ENCODE results near the gene TBC1D5. TPM values are rescaled to one million over a fixed set of nuclear protein-coding genes. Genes with fewer than 3 reads are reported as not detected.

Gene TBC1D5
- total and polyA plus RNA-seq, 5 donors from 2014 or later: 27.6 to 61.6 (median 36.4) TPM

GRCh38 chr3:17372362-17373210 is 369.8 kb downstream of the TBC1D5 start:
- Histone ChIP-seq H3K9me3 (ENCODE audit: control insufficient read depth in 2 of 2, low read length in 2 of 2) (no peaks in the 10 kb centered on the region), H3K4me1 (ENCODE audit: control insufficient read depth, insufficient read depth, low read length, poor library complexity, severe bottlenecking) (no peaks in the 10 kb centered on the region), H3K27me3 (ENCODE audit: control insufficient read depth, insufficient read depth, low read length) (no peaks in the 10 kb centered on the region), H3K27ac (ENCODE audit: insufficient read depth, low read length, poor library complexity, severe bottlenecking) (no peak overlapping the region), H3K4me3 (ENCODE audit: low read depth, low read length) (no peak overlapping the region), H3K36me3 (ENCODE audit: control insufficient read depth, insufficient read depth, low read length) (peaks cover 19% of the 10 kb centered on the region)
- Mint-ChIP-seq H3K27me3 (no peaks in the 10 kb centered on the region), H3K4me1 (no peaks in the 10 kb centered on the region), H3K27ac (no peak overlapping the region), H3K36me3 (peaks cover 35% of the 10 kb centered on the region), H3K4me3 (no peak overlapping the region), H3K9me3 (no peaks in the 10 kb centered on the region)
- no peak for DNase-seq
- no peak for ATAC-seq (ENCODE audit: low read depth in 2 of 2)

- Histone ChIP-seq H3K9me3 (ENCODE audit: control insufficient read depth in 2 of 2, low read length in 2 of 2) (no peaks in the 10 kb centered on the region), H3K4me1 (ENCODE audit: control insufficient read depth, insufficient read depth, low read length, poor library complexity, severe bottlenecking) (no peaks in the 10 kb centered on the region), H3K27me3 (ENCODE audit: control insufficient read depth, insufficient read depth, low read length) (no peaks in the 10 kb centered on the region), H3K4me3 (ENCODE audit: low read depth, low read length) (no peak overlapping the region), H3K27ac (ENCODE audit: insufficient read depth, low read length, poor library complexity, severe bottlenecking) (no peak overlapping the region), H3K36me3 (ENCODE audit: control insufficient read depth, insufficient read depth, low read length) (peaks cover 19% of the 10 kb centered on the region)
- DNase-seq (no peak), ATAC-seq (ENCODE audit: low read depth in 2 of 2) (no peak)
- H3K9me3 Mint-ChIP-seq: no peaks in the 10 kb centered on the region
- no peaks in the 10 kb centered on the region for H3K4me1 Mint-ChIP-seq
- no peak overlapping the region for H3K4me3 Mint-ChIP-seq
- H3K36me3 Mint-ChIP-seq: peaks cover 28% of the 10 kb centered on the region
- no peak overlapping the region for H3K27ac Mint-ChIP-seq
- H3K27me3 Mint-ChIP-seq: no peaks in the 10 kb centered on the region
These were observed 372.5 kb downstream of the TBC1D5 start for GRCh38 chr3:17369973-17370372.

DNA sequence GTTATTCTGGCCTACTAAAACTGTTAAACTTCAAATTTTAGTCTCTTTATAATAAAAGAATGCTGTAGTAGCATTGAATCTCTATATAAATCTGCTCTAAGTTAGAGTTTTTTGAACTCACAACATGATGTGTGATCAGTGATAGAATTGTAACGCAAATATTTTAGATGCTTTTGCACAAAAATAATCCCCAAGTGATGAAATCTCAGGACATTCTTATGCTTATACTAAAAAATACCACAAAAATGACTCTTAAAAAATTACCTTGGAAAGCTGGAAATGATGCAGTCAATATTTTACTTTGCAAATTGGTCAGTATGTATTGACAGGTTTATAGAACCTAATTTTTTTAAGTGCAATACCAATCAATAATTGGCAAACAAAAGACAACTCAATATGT is 375.3 kb downstream of the TBC1D5 start:
- no peak overlapping the region for H3K4me3 Mint-ChIP-seq
- no peaks in the 10 kb centered on the region for H3K27me3 Mint-ChIP-seq
- Histone ChIP-seq H3K4me1 (ENCODE audit: control insufficient read depth, insufficient read depth, low read length, poor library complexity, severe bottlenecking) (no peaks in the 10 kb centered on the region), H3K27ac (ENCODE audit: insufficient read depth, low read length, poor library complexity, severe bottlenecking) (no peak overlapping the region), H3K27me3 (ENCODE audit: control insufficient read depth, insufficient read depth, low read length) (no peaks in the 10 kb centered on the region), H3K4me3 (ENCODE audit: low read depth, low read length) (no peak overlapping the region), H3K9me3 (ENCODE audit: control insufficient read depth in 2 of 2, low read length in 2 of 2) (no peaks in the 10 kb centered on the region), H3K36me3 (ENCODE audit: control insufficient read depth, insufficient read depth, low read length) (peaks cover 9% of the 10 kb centered on the region)
- no peak for ATAC-seq (ENCODE audit: low read depth in 2 of 2)
- H3K4me1 Mint-ChIP-seq: no peaks in the 10 kb centered on the region
- H3K27ac Mint-ChIP-seq: no peak overlapping the region
- DNase-seq: no peak
- peaks cover 27% of the 10 kb centered on the region for H3K36me3 Mint-ChIP-seq
- H3K9me3 Mint-ChIP-seq: no peaks in the 10 kb centered on the region

GRCh38 chr3:17360991-17361390 is 381.4 kb downstream of the TBC1D5 start:
- no peaks in the 10 kb centered on the region for H3K27me3 ChIP-seq (ENCODE audit: control insufficient read depth, insufficient read depth, low read length)
- no peak overlapping the region for H3K27ac ChIP-seq (ENCODE audit: insufficient read depth, low read length, poor library complexity, severe bottlenecking)
- Mint-ChIP-seq H3K4me1 (no peaks in the 10 kb centered on the region), H3K9me3 (no peaks in the 10 kb centered on the region), H3K27ac (no peak overlapping the region), H3K27me3 (no peaks in the 10 kb centered on the region), H3K4me3 (no peak overlapping the region), H3K36me3 (peaks cover 8% of the 10 kb centered on the region)
- H3K9me3 ChIP-seq (ENCODE audit: control insufficient read depth in 2 of 2, low read length in 2 of 2): no peaks in the 10 kb centered on the region
- peaks cover 2% of the 10 kb centered on the region for H3K36me3 ChIP-seq (ENCODE audit: control insufficient read depth, insufficient read depth, low read length)
- H3K4me3 ChIP-seq (ENCODE audit: low read depth, low read length): no peak overlapping the region
- no peaks in the 10 kb centered on the region for H3K4me1 ChIP-seq (ENCODE audit: control insufficient read depth, insufficient read depth, low read length, poor library complexity, severe bottlenecking)
- ATAC-seq (ENCODE audit: low read depth in 2 of 2) (no peak), DNase-seq (no peak)

GRCh38 chr3:17359911-17360310 is 382.5 kb downstream of the TBC1D5 start:
- H3K9me3 ChIP-seq (ENCODE audit: control insufficient read depth in 2 of 2, low read length in 2 of 2): no peaks in the 10 kb centered on the region
- no peaks in the 10 kb centered on the region for H3K4me1 Mint-ChIP-seq
- H3K27ac ChIP-seq (ENCODE audit: insufficient read depth, low read length, poor library complexity, severe bottlenecking): no peak overlapping the region
- H3K4me1 ChIP-seq (ENCODE audit: control insufficient read depth, insufficient read depth, low read length, poor library complexity, severe bottlenecking): no peaks in the 10 kb centered on the region
- ATAC-seq (ENCODE audit: low read depth in 2 of 2): no peak
- no peak overlapping the region for H3K4me3 Mint-ChIP-seq
- no peaks in the 10 kb centered on the region for H3K9me3 Mint-ChIP-seq
- no peak overlapping the region for H3K4me3 ChIP-seq (ENCODE audit: low read depth, low read length)
- peaks cover 2% of the 10 kb centered on the region for H3K36me3 ChIP-seq (ENCODE audit: control insufficient read depth, insufficient read depth, low read length)
- H3K36me3 Mint-ChIP-seq: peaks cover 8% of the 10 kb centered on the region
- H3K27me3 ChIP-seq (ENCODE audit: control insufficient read depth, insufficient read depth, low read length): no peaks in the 10 kb centered on the region
- H3K27ac Mint-ChIP-seq: no peak overlapping the region
- H3K27me3 Mint-ChIP-seq: no peaks in the 10 kb centered on the region
- no peak for DNase-seq

- no peaks in the 10 kb centered on the region for H3K27me3 ChIP-seq (ENCODE audit: control insufficient read depth, insufficient read depth, low read length)
- Mint-ChIP-seq H3K27ac (no peak overlapping the region), H3K9me3 (no peaks in the 10 kb centered on the region), H3K4me1 (no peaks in the 10 kb centered on the region), H3K4me3 (no peak overlapping the region), H3K27me3 (no peaks in the 10 kb centered on the region), H3K36me3 (peaks cover 9% of the 10 kb centered on the region)
- ATAC-seq (ENCODE audit: low read depth in 2 of 2) (no peak), DNase-seq (no peak)
- H3K4me1 ChIP-seq (ENCODE audit: control insufficient read depth, insufficient read depth, low read length, poor library complexity, severe bottlenecking): no peaks in the 10 kb centered on the region
- peaks cover 2% of the 10 kb centered on the region for H3K36me3 ChIP-seq (ENCODE audit: control insufficient read depth, insufficient read depth, low read length)
- H3K27ac ChIP-seq (ENCODE audit: insufficient read depth, low read length, poor library complexity, severe bottlenecking): no peak overlapping the region
- H3K9me3 ChIP-seq (ENCODE audit: control insufficient read depth in 2 of 2, low read length in 2 of 2): no peaks in the 10 kb centered on the region
- H3K4me3 ChIP-seq (ENCODE audit: low read depth, low read length): no peak overlapping the region
These were observed 385.3 kb downstream of the TBC1D5 start for GRCh38 chr3:17357035-17357710.

- Histone ChIP-seq H3K9me3 (ENCODE audit: control insufficient read depth in 2 of 2, low read length in 2 of 2) (no peaks in the 10 kb centered on the region), H3K4me3 (ENCODE audit: low read depth, low read length) (no peak overlapping the region), H3K27ac (ENCODE audit: insufficient read depth, low read length, poor library complexity, severe bottlenecking) (no peak overlapping the region), H3K36me3 (ENCODE audit: control insufficient read depth, insufficient read depth, low read length) (peaks cover 2% of the 10 kb centered on the region), H3K4me1 (ENCODE audit: control insufficient read depth, insufficient read depth, low read length, poor library complexity, severe bottlenecking) (no peaks in the 10 kb centered on the region), H3K27me3 (ENCODE audit: control insufficient read depth, insufficient read depth, low read length) (no peaks in the 10 kb centered on the region)
- H3K4me3 Mint-ChIP-seq: no peak overlapping the region
- peaks cover 0 to 4% (median 0%) of the 10 kb centered on the region in 7 donors for H3K9me3 Mint-ChIP-seq
- peaks cover 13% of the 10 kb centered on the region for H3K36me3 Mint-ChIP-seq
- ATAC-seq (ENCODE audit: low read depth in 2 of 2) (no peak), DNase-seq (no peak)
- H3K27me3 Mint-ChIP-seq: no peaks in the 10 kb centered on the region
- H3K27ac Mint-ChIP-seq: no peak overlapping the region
- no peaks in the 10 kb centered on the region for H3K4me1 Mint-ChIP-seq
These were observed 385.8 kb downstream of the TBC1D5 start for GRCh38 chr3:17356585-17356984.

DNA sequence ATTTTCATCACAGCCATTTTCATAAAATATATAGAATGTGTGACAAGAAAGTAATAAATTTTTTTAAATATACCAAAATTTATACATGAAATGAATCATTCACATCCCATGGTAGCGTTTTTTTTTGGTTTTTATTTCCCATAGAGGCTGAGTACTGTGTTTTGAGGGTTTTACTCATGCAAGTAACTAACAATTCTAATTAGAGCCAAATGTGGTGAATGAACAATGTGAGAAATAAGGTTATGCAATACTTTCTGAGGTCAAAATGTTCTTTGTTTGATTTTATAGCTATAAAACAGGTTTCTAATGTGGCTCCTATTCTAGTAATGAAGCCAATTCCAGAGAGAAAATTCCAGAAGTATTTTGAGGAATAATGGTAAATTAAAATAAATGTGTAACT is 386.8 kb downstream of the TBC1D5 start:
- Mint-ChIP-seq H3K27ac (no peak overlapping the region), H3K36me3 (peaks cover 16% of the 10 kb centered on the region), H3K4me3 (no peak overlapping the region), H3K9me3 (peaks cover 0 to 4% (median 0%) of the 10 kb centered on the region in 7 donors), H3K4me1 (no peaks in the 10 kb centered on the region), H3K27me3 (no peaks in the 10 kb centered on the region)
- Histone ChIP-seq H3K27me3 (ENCODE audit: control insufficient read depth, insufficient read depth, low read length) (no peaks in the 10 kb centered on the region), H3K27ac (ENCODE audit: insufficient read depth, low read length, poor library complexity, severe bottlenecking) (no peak overlapping the region), H3K4me3 (ENCODE audit: low read depth, low read length) (no peak overlapping the region), H3K36me3 (ENCODE audit: control insufficient read depth, insufficient read depth, low read length) (peaks cover 2% of the 10 kb centered on the region), H3K4me1 (ENCODE audit: control insufficient read depth, insufficient read depth, low read length, poor library complexity, severe bottlenecking) (no peaks in the 10 kb centered on the region), H3K9me3 (ENCODE audit: control insufficient read depth in 2 of 2, low read length in 2 of 2) (no peaks in the 10 kb centered on the region)
- no peak for ATAC-seq (ENCODE audit: low read depth in 2 of 2)
- DNase-seq: no peak

Measured in CD4-positive, CD25-positive, alpha-beta regulatory T cell (primary cell).